Endothelial cell of umbilical vein (primary cell): Measurements from ENCODE around the gene JARID2. TPM values are rescaled to one million over a fixed set of nuclear protein-coding genes. Genes with fewer than 3 reads are reported as not detected.

Experiments
- BruUV-seq: library from RNA; stranded (reverse); fragments of 400-500 nt; replicated peaks from 2 replicates; lab custom pipeline; 2021; lab: Mats Ljungman, UMichigan
- CTCF ChIA-PET: fragments of 300-600, 350-600 bp; sonication (Branson Sonifier 250); formaldehyde crosslinking; loops from one replicate; lab custom pipeline; 2021; ENCODE audit warnings: antibody characterized with exemption, inconsistent platforms; lab: Charles Lee
- POLR2A ChIA-PET: fragments of 300-600, 350-600 bp; sonication (Branson Sonifier 250); formaldehyde crosslinking; loops from one replicate; lab custom pipeline; 2021; ENCODE audit warnings: antibody characterized with exemption, inconsistent platforms; lab: Charles Lee
- DNase-seq: peaks from one replicate; pipeline ENCODE4 v3.0.0-alpha.2; 2011; ENCODE audit warnings: low read depth, low spot score
- FAIRE-seq: peaks from 2 replicates; lab custom pipeline; 2011; peaks lifted over from hg19 to GRCh38; lab: Jason Lieb, UNC
- H2AFZ ChIP-seq: 2 replicates; pipeline ENCODE4 v1.6.0; 2012; ENCODE audit warnings: low read depth, low read length, control low read depth, inconsistent platforms
- H3K27ac ChIP-seq: 2 replicates; pipeline ENCODE4 v1.5.1; 2011; ENCODE audit warnings: low read depth, mild to moderate bottlenecking, control low read depth, low read length, moderate library complexity; ENCODE audit not compliant: insufficient read depth
- H3K27me3 ChIP-seq, 2 experiments: 2 replicates each; pipeline versions ENCODE4 v1.6.0 to v1.6.1; 2011; ENCODE audit warnings: low read length in 2 of 2, mixed read lengths in 1 of 2; ENCODE audit not compliant: control insufficient read depth in 2 of 2, insufficient read depth in 2 of 2
- H3K36me3 ChIP-seq, 2 experiments: 2 replicates in 1 of 2; 3 replicates in 1 of 2; pipeline ENCODE4 v1.5.1; 2011; ENCODE audit warnings: low read length in 2 of 2, mild to moderate bottlenecking in 1 of 2, moderate library complexity in 1 of 2; ENCODE audit not compliant: control insufficient read depth in 2 of 2, insufficient read depth in 2 of 2; ENCODE audit errors: extremely low read depth in 1 of 2
- H3K4me1 ChIP-seq: 3 replicates; pipeline ENCODE4 v1.5.1; 2011; ENCODE audit warnings: mild to moderate bottlenecking, low read length; ENCODE audit not compliant: control insufficient read depth, insufficient read depth; ENCODE audit errors: extremely low read depth
- H3K4me2 ChIP-seq: 2 replicates; pipeline ENCODE4 v1.6.1; 2011; ENCODE audit warnings: low read length, control low read depth, mixed read lengths; ENCODE audit not compliant: insufficient read depth
- H3K4me3 ChIP-seq, 3 experiments: fragments of 200-600 bp in 1 of 3; sonication (generic), shearing (Covaris generic) in 1 of 3; replicated peaks in 1 of 3; 2 replicates each; pipeline ENCODE4 v1.5.1; 2011 to 2016; ENCODE audit warnings: control low read depth in 3 of 3, low read length in 3 of 3, mild to moderate bottlenecking in 2 of 3, inconsistent platforms in 1 of 3, low read depth in 1 of 3, moderate library complexity in 1 of 3; ENCODE audit not compliant: insufficient read depth in 1 of 3
- H3K79me2 ChIP-seq: 2 replicates; pipeline ENCODE4 v1.6.0; 2012; ENCODE audit warnings: low read length, inconsistent platforms; ENCODE audit not compliant: control insufficient read depth, insufficient read depth
- H3K9ac ChIP-seq: replicated peaks from 2 replicates; pipeline ENCODE3; 2011; ENCODE audit warnings: low read length, control low read depth; ENCODE audit not compliant: insufficient read depth; ENCODE audit errors: extremely low read depth
- H3K9me1 ChIP-seq: replicated peaks from 3 replicates; pipeline ENCODE4 v1.6.0; 2011; ENCODE audit warnings: mild to moderate bottlenecking, low read length; ENCODE audit not compliant: control insufficient read depth, insufficient read depth; ENCODE audit errors: extremely low read depth
- H3K9me3 ChIP-seq: replicated peaks from 2 replicates; pipeline ENCODE4 v1.5.1; 2012; ENCODE audit warnings: low read length, inconsistent platforms; ENCODE audit not compliant: control insufficient read depth, insufficient read depth
- H4K20me1 ChIP-seq: replicated peaks from 2 replicates; pipeline ENCODE3; 2011; ENCODE audit warnings: mild to moderate bottlenecking, low read length; ENCODE audit not compliant: control insufficient read depth, insufficient read depth; ENCODE audit errors: extremely low read depth
- EZH2 ChIP-seq: IDR thresholded peaks from 2 replicates; pipeline ENCODE4 v1.6.1; 2012; ENCODE audit warnings: borderline replicate concordance, low read depth, mild to moderate bottlenecking, moderate library complexity, low read length, inconsistent platforms; ENCODE audit not compliant: severe bottlenecking
- FOS ChIP-seq: IDR thresholded peaks from 2 replicates; pipeline ENCODE4 v1.6.1; 2011; ENCODE audit warnings: mild to moderate bottlenecking, low read length, moderate library complexity, borderline replicate concordance; ENCODE audit not compliant: insufficient read depth
- GATA2 ChIP-seq: IDR thresholded peaks from 2 replicates; pipeline ENCODE4 v1.7.0; 2011; ENCODE audit warnings: low read depth, mild to moderate bottlenecking, moderate library complexity, mixed read lengths, low read length; ENCODE audit not compliant: insufficient read length, insufficient read depth
- JUN ChIP-seq: IDR thresholded peaks from 2 replicates; pipeline ENCODE4 v1.6.1; 2011; ENCODE audit warnings: borderline replicate concordance, low read depth; ENCODE audit not compliant: insufficient read length, insufficient read depth
- MAX ChIP-seq: IDR thresholded peaks from 2 replicates; pipeline ENCODE4 v1.6.1; 2011; ENCODE audit not compliant: insufficient read depth, insufficient read length
- MYC ChIP-seq: IDR thresholded peaks from one replicate; pipeline ENCODE4 v1.6.1; 2011; ENCODE audit warnings: mild to moderate bottlenecking, low read depth, low read length
- POLR2A ChIP-seq: IDR thresholded peaks from 2 replicates; pipeline ENCODE4 v1.6.1; 2012; ENCODE audit warnings: low read depth, mild to moderate bottlenecking, control low read depth, low read length
- POLR2AphosphoS5 ChIP-seq: IDR thresholded peaks from 2 replicates; pipeline ENCODE4 v1.6.1; 2012; ENCODE audit warnings: low read depth, mild to moderate bottlenecking, control low read depth, low read length, moderate library complexity; ENCODE audit not compliant: insufficient read depth
- dilution Hi-C: fragments of 300-500 bp; cut with MboI; formaldehyde crosslinking; loops from one replicate; pipeline ENCODE4 v1.15.0; 2019; ENCODE audit warnings: low sequenced_read_pairs; ENCODE audit not compliant: extremely low pct_ligation_motif_present
- intact Hi-C: fragments of 100-400 bp; cut with micrococcal nuclease; formaldehyde crosslinking; loops from one replicate; pipeline ENCODE4 v1.10.0; 2022
- polyA plus RNA-seq, 4 experiments: library from polyadenylated mRNA; depleted of rRNA in 3 of 4; stranded (reverse) in 3 of 4; unstranded in 1 of 4; fragments of >200 nt; gene quantifications; 2 replicates each; pipeline versions ENCODE4 v1.2.1 to v1.2.3, GENCODE V29; 2011 to 2012; ENCODE audit warnings: missing spikeins in 1 of 4
- total RNA-seq: library from RNA; stranded (reverse); gene quantifications from 2 replicates; pipeline ENCODE4 v1.2.3, GENCODE V29; 2021
- TF ChIP-seq, protein P1 (sequence below), 2 donors: IDR thresholded peaks; 1 replicate in 1 of 2; 2 replicates in 1 of 2; pipeline ENCODE4 v1.5.1; 2011; ENCODE audit warnings: low read length in 2 of 2, mild to moderate bottlenecking in 2 of 2, moderate library complexity in 2 of 2, control low read depth in 1 of 2, inconsistent platforms in 1 of 2, low read depth in 1 of 2; ENCODE audit not compliant: insufficient read depth in 1 of 2; ENCODE audit errors: extremely low read depth in 1 of 2

The JARID2 gene
- total and polyA plus RNA-seq, 2 donors (not counting 3 experiments of a cell fraction or from before 2014, with no cell fraction given), result 2.9 to 10.6 TPM

GRCh38 chr6:15304337-15305042 is 58.6 kb downstream of the JARID2 start:
- TF ChIP-seq MAX (no peak), POLR2A (no peak), EZH2 (no peak), POLR2AphosphoS5 (no peak), MYC (no peak), JUN (no peak), FOS (no peak), GATA2 (no peak)
- TF ChIP-seq, protein P1, sequence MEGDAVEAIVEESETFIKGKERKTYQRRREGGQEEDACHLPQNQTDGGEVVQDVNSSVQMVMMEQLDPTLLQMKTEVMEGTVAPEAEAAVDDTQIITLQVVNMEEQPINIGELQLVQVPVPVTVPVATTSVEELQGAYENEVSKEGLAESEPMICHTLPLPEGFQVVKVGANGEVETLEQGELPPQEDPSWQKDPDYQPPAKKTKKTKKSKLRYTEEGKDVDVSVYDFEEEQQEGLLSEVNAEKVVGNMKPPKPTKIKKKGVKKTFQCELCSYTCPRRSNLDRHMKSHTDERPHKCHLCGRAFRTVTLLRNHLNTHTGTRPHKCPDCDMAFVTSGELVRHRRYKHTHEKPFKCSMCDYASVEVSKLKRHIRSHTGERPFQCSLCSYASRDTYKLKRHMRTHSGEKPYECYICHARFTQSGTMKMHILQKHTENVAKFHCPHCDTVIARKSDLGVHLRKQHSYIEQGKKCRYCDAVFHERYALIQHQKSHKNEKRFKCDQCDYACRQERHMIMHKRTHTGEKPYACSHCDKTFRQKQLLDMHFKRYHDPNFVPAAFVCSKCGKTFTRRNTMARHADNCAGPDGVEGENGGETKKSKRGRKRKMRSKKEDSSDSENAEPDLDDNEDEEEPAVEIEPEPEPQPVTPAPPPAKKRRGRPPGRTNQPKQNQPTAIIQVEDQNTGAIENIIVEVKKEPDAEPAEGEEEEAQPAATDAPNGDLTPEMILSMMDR (IDR thresholded peaks at IDR 0.05; ENCODE audit: extremely low read depth in 1 of 2, insufficient read depth in 1 of 2, low read depth in 1 of 2, low read length in 2 of 2), result no peak
- Histone ChIP-seq H3K9me3 (no peaks in the 10 kb centered on the region), H3K9ac (no peak overlapping the region), H3K4me1 (peaks cover 19% of the 10 kb centered on the region), H3K9me1 (no peaks in the 10 kb centered on the region), H3K79me2 (no peaks in the 10 kb centered on the region), H3K27me3 (no peaks in the 10 kb centered on the region), H4K20me1 (no peaks in the 10 kb centered on the region), H3K4me3 (no peak overlapping the region), H3K4me2 (no peak overlapping the region), H3K36me3 (no peaks in the 10 kb centered on the region), H3K27ac (no peak overlapping the region), H2AFZ (no peak overlapping the region)
- dilution Hi-C loops (no loop called here), intact Hi-C loops (no loop called here)
- CTCF ChIA-PET, result interaction anchor here (0.8 to 1.0 kb wide), 2 partner anchors 8 to 14 kb away, joined by 3 to 4 read pairs; no protein-coding TSS in a partner anchor
- FAIRE-seq (no peak), DNase-seq (no peak)
- POLR2A ChIA-PET, result no interaction called here
- no TSS peak for BruUV-seq
